NAMALWA (cell line): ENCODE data around the gene SCFD1.

Source experiments
- DNase-seq: peaks from one replicate; pipeline ENCODE4 v3.0.0-alpha.2; 2015; ENCODE audit warnings: low spot score

Gene SCFD1

GRCh38 chr14:30757082-30757481, 135.0 kb downstream of the SCFD1 start:
- DNase-seq = no peak

DNA sequence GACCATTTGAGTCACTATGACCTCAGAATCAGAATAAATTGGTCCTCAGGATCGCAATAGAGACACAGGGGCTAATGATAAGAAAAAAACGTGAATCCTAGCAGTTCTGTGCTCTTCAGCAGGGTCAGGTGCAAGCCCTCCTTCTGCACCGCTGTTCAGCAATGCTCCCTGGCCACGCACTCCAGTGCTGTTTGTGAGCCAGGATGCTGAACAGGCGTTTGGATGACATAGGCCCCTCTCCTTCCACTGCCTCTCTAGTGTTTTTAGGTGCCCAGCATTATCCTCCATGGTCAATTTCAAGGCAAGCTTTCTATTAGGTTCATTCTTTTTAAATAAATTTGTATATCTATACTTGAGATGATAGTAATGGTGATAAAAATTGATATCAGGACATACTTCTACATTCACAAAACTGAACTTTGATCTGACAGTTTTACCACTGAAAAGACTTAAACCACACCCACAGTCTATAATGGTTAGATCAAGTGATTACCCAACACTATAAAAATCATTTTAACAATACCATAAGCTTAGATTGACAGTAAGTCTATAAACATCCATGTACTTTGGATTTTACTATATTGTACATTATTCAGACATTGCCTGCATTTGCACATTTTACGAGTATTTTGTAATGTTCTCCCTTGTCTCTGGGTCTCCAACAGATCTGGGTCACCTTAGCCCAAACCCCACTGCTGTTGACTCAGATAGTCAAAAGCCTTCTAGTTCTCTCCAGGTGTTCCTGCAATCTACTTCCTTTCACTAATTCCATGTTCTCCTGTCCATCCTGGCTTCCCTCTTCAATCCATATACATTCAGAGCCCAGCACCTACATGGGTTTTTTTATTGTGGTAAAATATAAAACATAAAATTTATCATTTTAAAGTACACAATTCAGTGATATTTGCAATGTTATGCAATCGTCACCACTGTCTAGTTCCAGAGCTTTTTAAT, 137.3 kb downstream of the SCFD1 start:
- no peak for DNase-seq

- no peak for DNase-seq
These were observed 141.8 kb downstream of the SCFD1 start for GRCh38 chr14:30763891-30764290.

- no peak for DNase-seq
These were observed 145.5 kb downstream of the SCFD1 start for GRCh38 chr14:30767624-30768023.

DNA sequence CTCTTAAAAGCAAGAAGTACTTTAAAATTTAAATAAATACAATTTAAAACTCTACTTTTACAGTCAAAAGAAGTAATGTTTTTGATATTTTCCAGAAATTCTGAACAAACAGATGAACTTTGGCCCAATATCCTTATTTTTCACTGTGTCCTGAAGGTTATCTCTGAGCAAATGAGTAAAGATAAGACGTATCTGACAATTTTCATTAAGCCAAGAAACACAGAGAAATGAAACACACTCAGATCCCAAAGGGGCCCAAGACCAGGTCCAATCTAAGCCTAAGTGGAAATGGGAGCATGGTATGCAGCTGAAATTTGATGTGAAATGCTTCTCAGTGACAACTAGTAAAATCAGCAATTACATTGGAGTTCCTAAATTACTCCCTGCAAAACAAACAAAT, 146.7 kb downstream of the SCFD1 start:
- DNase-seq = no peak

DNA sequence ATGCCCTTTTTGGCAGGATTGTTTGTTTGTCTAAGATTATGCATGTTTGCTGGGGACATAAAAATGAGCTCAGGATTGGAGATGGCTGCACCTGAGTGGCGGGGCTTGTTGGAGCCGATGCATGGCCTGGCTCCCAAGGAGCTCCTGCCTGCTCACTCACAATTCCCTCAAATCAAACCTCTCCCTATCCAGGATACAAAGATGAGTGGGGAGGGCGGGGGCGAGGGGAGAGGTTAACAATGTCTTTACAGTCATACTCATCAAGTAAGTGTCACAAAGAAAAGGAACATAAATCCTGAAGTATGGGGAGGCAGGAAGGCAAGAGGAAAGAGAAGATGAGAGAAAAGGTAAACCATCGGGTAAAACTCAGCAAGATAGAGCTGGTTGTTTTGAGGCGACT, 148.3 kb downstream of the SCFD1 start:
- no peak for DNase-seq

GRCh38 chr14:30771595-30771994, 149.5 kb downstream of the SCFD1 start:
- no peak for DNase-seq

GRCh38 chr14:30779210-30779609, 157.1 kb downstream of the SCFD1 start:
- no peak for DNase-seq
